BJ (cell line): ENCODE data around the gene KATNIP. TPM values are rescaled to one million over a fixed set of nuclear protein-coding genes. Genes with fewer than 3 reads are reported as not detected.

Source experiments
- CTCF ChIA-PET: fragments of 350-600 bp; formaldehyde crosslinking; extraction: SDS; loops from one replicate; lab custom pipeline; 2021; ENCODE audit warnings: antibody characterized with exemption, inconsistent platforms; lab: Yijun Ruan, JAX
- POLR2A ChIA-PET: fragments of 300-600 bp; sonication (Branson Sonifier 250); formaldehyde crosslinking; extraction: SDS; loops from one replicate; lab custom pipeline; 2021; ENCODE audit warnings: antibody characterized with exemption; lab: Charles Lee
- DNase-seq: peaks from one replicate; pipeline ENCODE4 v3.0.0-alpha.2; 2011; ENCODE audit warnings: low read depth
- H3K27me3 ChIP-seq: 2 replicates; pipeline ENCODE4 v1.6.0; 2011; ENCODE audit warnings: low read length; ENCODE audit not compliant: control insufficient read depth, insufficient read depth
- H3K36me3 ChIP-seq: 2 replicates; pipeline ENCODE4 v1.5.1; 2011; ENCODE audit warnings: low read length; ENCODE audit not compliant: control insufficient read depth, insufficient read depth
- H3K4me3 ChIP-seq: 2 replicates; pipeline ENCODE4 v1.5.1; 2011; ENCODE audit warnings: low read depth, mild to moderate bottlenecking, control low read depth, low read length
- CTCF ChIP-seq: IDR thresholded peaks from 2 replicates; pipeline ENCODE4 v1.5.1; 2011; ENCODE audit warnings: low read depth, mild to moderate bottlenecking, control low read depth, inconsistent platforms, low read length, moderate library complexity; ENCODE audit not compliant: insufficient read depth
- polyA plus RNA-seq: library from polyadenylated mRNA; depleted of rRNA; stranded (reverse); fragments of >200 nt; gene quantifications from 2 replicates; pipeline ENCODE4 v1.2.3, GENCODE V29; 2011

Gene KATNIP
- polyA plus RNA-seq, 1 experiment, result 18.8 TPM

- DNase-seq, result no peak
- Histone ChIP-seq H3K4me3 (no peak overlapping the region), H3K27me3 (no peaks in the 10 kb centered on the region), H3K36me3 (peaks cover 28% of the 10 kb centered on the region)
- ChIA-PET POLR2A (no interaction called here), CTCF (interaction anchor here (1.1 to 1.6 kb wide), 4 partner anchors 10 to 19 kb away, joined by 3 to 5 read pairs (median 4); no protein-coding TSS in a partner anchor)
- no peak for TF ChIP-seq CTCF
These were observed 23.8 kb upstream of the KATNIP start for GRCh38 chr16:27526180-27526579.

- H3K36me3 ChIP-seq, result peaks cover 31% of the 10 kb centered on the region
- no peaks in the 10 kb centered on the region for H3K27me3 ChIP-seq
- ChIA-PET CTCF (interaction anchor here (1.0 kb wide), 1 partner anchor 12 kb away, joined by 9 read pairs; no protein-coding TSS in a partner anchor), POLR2A (no interaction called here)
- H3K4me3 ChIP-seq, result no peak overlapping the region
- TF ChIP-seq CTCF, result no peak
- DNase-seq, result no peak
These were observed 21.6 kb upstream of the KATNIP start for GRCh38 chr16:27528294-27528693.

GRCh38 chr16:27529962-27530361, 20.0 kb upstream of the KATNIP start:
- CTCF ChIA-PET, result interaction anchor here (1.0 to 1.3 kb wide), 2 partner anchors 11 to 14 kb away, joined by 3 to 4 read pairs; no protein-coding TSS in a partner anchor
- H3K36me3 ChIP-seq, result peaks cover 28% of the 10 kb centered on the region
- TF ChIP-seq CTCF, result no peak
- no peak for DNase-seq
- H3K4me3 ChIP-seq, result no peak overlapping the region
- POLR2A ChIA-PET, result no interaction called here
- H3K27me3 ChIP-seq, result no peaks in the 10 kb centered on the region

GRCh38 chr16:27531186-27531585, 18.8 kb upstream of the KATNIP start:
- CTCF ChIA-PET, result no interaction called here
- no peak overlapping the region for H3K4me3 ChIP-seq
- no peak for DNase-seq
- TF ChIP-seq CTCF, result no peak
- H3K36me3 ChIP-seq, result peaks cover 27% of the 10 kb centered on the region
- no peaks in the 10 kb centered on the region for H3K27me3 ChIP-seq
- POLR2A ChIA-PET, result no interaction called here

- no peak for DNase-seq
- ChIA-PET POLR2A (no interaction called here), CTCF (no interaction called here)
- no peak for TF ChIP-seq CTCF
- Histone ChIP-seq H3K36me3 (peaks cover 27% of the 10 kb centered on the region), H3K27me3 (no peaks in the 10 kb centered on the region), H3K4me3 (no peak overlapping the region)
These were observed 17.8 kb upstream of the KATNIP start for GRCh38 chr16:27531826-27532800.
